Activated CD8-positive, alpha-beta T cell treated with anti-CD3 and anti-CD28 coated beads for 36 hours (primary cell): ENCODE measurements around the gene HIF1A. TPM values are rescaled to one million over a fixed set of nuclear protein-coding genes. Genes with fewer than 3 reads are reported as not detected.

ENCODE experiments used
- ATAC-seq: fragments of 200-7000 bp; cut with Tn5 transposase; one replicate; pipeline ENCODE4 v1.10.0; 2021; ENCODE audit warnings: mild to moderate bottlenecking, moderate library complexity
- CTCF ChIA-PET: fragments of 350-600 bp; sonication (Branson Sonifier 250); formaldehyde crosslinking; loops from one replicate; lab custom pipeline; 2021; ENCODE audit warnings: antibody characterized with exemption; lab: Charles Lee
- POLR2A ChIA-PET: fragments of 350-600 bp; sonication (Branson Sonifier 250); formaldehyde crosslinking; loops from one replicate; lab custom pipeline; 2021; ENCODE audit warnings: antibody characterized with exemption; lab: Charles Lee
- DNase-seq: peaks from one replicate; pipeline ENCODE4 v3.0.0-alpha.2; 2020
- H3K27ac Mint-ChIP-seq: one replicate; pipeline ENCODE4 v1.8.0; 2021; ENCODE audit warnings: mild to moderate bottlenecking, mixed read lengths
- H3K27me3 Mint-ChIP-seq: one replicate; pipeline ENCODE4 v1.8.0; 2021; ENCODE audit warnings: mixed read lengths
- H3K36me3 Mint-ChIP-seq: one replicate; pipeline ENCODE4 v1.8.0; 2021; ENCODE audit warnings: low read depth, mixed read lengths
- H3K4me1 Mint-ChIP-seq: one replicate; pipeline ENCODE4 v1.8.0; 2021; ENCODE audit warnings: low read depth, mixed read lengths
- H3K4me3 Mint-ChIP-seq: one replicate; pipeline ENCODE4 v1.8.0; 2021; ENCODE audit warnings: mild to moderate bottlenecking, moderate library complexity, mixed read lengths
- H3K9me3 Mint-ChIP-seq: one replicate; pipeline ENCODE4 v1.8.0; 2021; ENCODE audit warnings: mixed read lengths
- CTCF ChIP-seq: fragments of 200-600 bp; IDR thresholded peaks from one replicate; pipeline ENCODE4 v1.8.0; 2022; ENCODE audit warnings: antibody characterized with exemption, mild to moderate bottlenecking
- intact Hi-C: fragments of 100-400 bp; cut with micrococcal nuclease; formaldehyde crosslinking; loops from one replicate; pipeline ENCODE4 v1.10.0; 2022
- total RNA-seq, 2 experiments: library from RNA; stranded (reverse); gene quantifications; one replicate each; pipeline ENCODE4 v1.2.3, GENCODE V29; 2021

HIF1A gene
- total RNA-seq, 2 experiments from 2014 or later: 133 to 140 TPM

GRCh38 chr14:61698206-61698980 is 3.1 kb downstream of the HIF1A start:
- peaks cover 1% of the 10 kb centered on the region for H3K27me3 Mint-ChIP-seq
- H3K36me3 Mint-ChIP-seq: peaks cover 55% of the 10 kb centered on the region
- peak overlapping the region; percentile 98 for H3K4me3 Mint-ChIP-seq
- ChIA-PET POLR2A (interaction anchor here (0.7 to 2.2 kb wide), 9 partner anchors 8 to 375 kb away, joined by 3 to 7 read pairs (median 3); no protein-coding TSS in a partner anchor), CTCF (interaction anchor here (1.0 to 1.9 kb wide), 7 partner anchors 11 to 229 kb away, joined by 3 to 6 read pairs (median 4); no protein-coding TSS in a partner anchor)
- H3K4me1 Mint-ChIP-seq: peaks cover 50% of the 10 kb centered on the region
- no peak for TF ChIP-seq CTCF
- ATAC-seq: no peak
- no peaks in the 10 kb centered on the region for H3K9me3 Mint-ChIP-seq
- intact Hi-C loops: loop anchor here (5.0 to 10.0 kb wide), 4 partner anchors 104 to 374 kb away; partner anchors contain the start of gene PRKCH
- H3K27ac Mint-ChIP-seq: peak overlapping the region; percentile 96
- no peak for DNase-seq

- H3K9me3 Mint-ChIP-seq: no peaks in the 10 kb centered on the region
- intact Hi-C loops: loop anchor here (5.0 to 10.0 kb wide), 4 partner anchors 104 to 374 kb away; partner anchors contain the start of gene PRKCH
These were observed 3.7 kb downstream of the HIF1A start for GRCh38 chr14:61699027-61699426.

GRCh38 chr14:61700104-61700886 is 5.0 kb downstream of the HIF1A start:
- TF ChIP-seq CTCF: no peak
- peak overlapping the region; percentile 98 for H3K4me3 Mint-ChIP-seq
- CTCF ChIA-PET: interaction anchor here (1.5 to 2.1 kb wide), 4 partner anchors 9 to 239 kb away, joined by 4 to 8 read pairs (median 6); no protein-coding TSS in a partner anchor
- intact Hi-C loops: no loop called here
- ATAC-seq (no peak), DNase-seq (no peak)
- H3K27ac Mint-ChIP-seq: peak overlapping the region; percentile 77
- peaks cover 57% of the 10 kb centered on the region for H3K36me3 Mint-ChIP-seq
- H3K9me3 Mint-ChIP-seq: no peaks in the 10 kb centered on the region
- H3K27me3 Mint-ChIP-seq: no peaks in the 10 kb centered on the region
- H3K4me1 Mint-ChIP-seq: peaks cover 56% of the 10 kb centered on the region
- POLR2A ChIA-PET: interaction anchor here (0.7 to 1.6 kb wide), 7 partner anchors 9 to 370 kb away, joined by 3 read pairs; no protein-coding TSS in a partner anchor

More at GRCh38 chr14:61699027-61699426, 3.7 kb downstream of the HIF1A start:
- Mint-ChIP-seq H3K27ac (peak overlapping the region; percentile 96), H3K4me1 (peaks cover 53% of the 10 kb centered on the region), H3K27me3 (peaks cover 1% of the 10 kb centered on the region), H3K36me3 (peaks cover 57% of the 10 kb centered on the region), H3K4me3 (peak overlapping the region; percentile 98)
- ChIA-PET CTCF (interaction anchor here (1.0 to 2.1 kb wide), 8 partner anchors 27 to 237 kb away, joined by 3 to 8 read pairs (median 5); no protein-coding TSS in a partner anchor), POLR2A (interaction anchor here (0.6 to 2.2 kb wide), 9 partner anchors 10 to 376 kb away, joined by 3 to 7 read pairs (median 3); no protein-coding TSS in a partner anchor)
- no peak for DNase-seq
- no peak for ATAC-seq
- TF ChIP-seq CTCF: no peak

- DNase-seq: peak; percentile 33
- POLR2A ChIA-PET: interaction anchor here (0.6 to 0.9 kb wide), 2 partner anchors 11 to 82 kb away, joined by 3 read pairs; no protein-coding TSS in a partner anchor
These were observed 6.6 kb downstream of the HIF1A start for GRCh38 chr14:61701946-61702345.

More at GRCh38 chr14:61701946-61702345, 6.6 kb downstream of the HIF1A start:
- Mint-ChIP-seq H3K4me1 (peaks cover 72% of the 10 kb centered on the region), H3K4me3 (peak overlapping the region; percentile 54), H3K9me3 (peaks cover 4% of the 10 kb centered on the region), H3K27me3 (no peaks in the 10 kb centered on the region), H3K27ac (peak overlapping the region; percentile 39), H3K36me3 (peaks cover 61% of the 10 kb centered on the region)
- intact Hi-C loops: no loop called here
- CTCF ChIA-PET: interaction anchor here (1.7 kb wide), 1 partner anchor 18 kb away, joined by 4 read pairs; no protein-coding TSS in a partner anchor
- no peak for TF ChIP-seq CTCF
- ATAC-seq: no peak
